ENCODE measurements around the gene DLGAP4.

- TF ChIP-seq CTCF (IDR thresholded peaks at IDR 0.05; ENCODE audit: low read length) (no peak), EZH2phosphoT487 (IDR thresholded peaks at IDR 0.05; ENCODE audit: low read length) (no peak), EZH2 (optimal IDR thresholded peaks at IDR 0.05; ENCODE audit: low read depth, low read length) (no peak)
Measured at GRCh38 chr20:36336954-36337704, 31.0 kb downstream of the DLGAP4 start.
